ENCODE measurements around the gene FPR3. TPM values are rescaled to one million over a fixed set of nuclear protein-coding genes. Genes with fewer than 3 reads are reported as not detected.

FPR3 gene
- total and polyA plus RNA-seq, 9 of the 15 experiments (the other 6 are each of a cell fraction or from before 2014, with no cell fraction given) = 0.08 to 0.51 (median 0.22) TPM; not detected in 1

GRCh38 chr19:51761696-51762095, 33.3 kb upstream of the FPR3 start:
- POLR2A ChIA-PET = no interaction called here
- no peak overlapping the region for H2AFZ ChIP-seq (ENCODE audit: low read depth, low read length)
- no peak overlapping the region for H3K4me3 ChIP-seq
- intact Hi-C loops (cut with micrococcal nuclease) = no loop called here
- WGBS (ENCODE audit: insufficient coverage, low coverage, missing lambda C conversion rate) = 44% methylated on average over 7 of the region's 7 CpGs
- no peaks in the 10 kb centered on the region for H3K79me2 ChIP-seq (ENCODE audit: control insufficient read depth, insufficient read depth, low read length)
- TF ChIP-seq CHD2 (IDR thresholded peaks at IDR 0.05; ENCODE audit: low read depth, low read length) (no peak), BRCA1 (IDR thresholded peaks at IDR 0.05) (no peak), BRCA1 (CRISPR knock-in tag; IDR thresholded peaks at IDR 0.05) (no peak), PHF20 (IDR thresholded peaks at IDR 0.05; ENCODE audit: partially characterized antibody) (no peak), RBBP5 (IDR thresholded peaks at IDR 0.05; ENCODE audit: borderline replicate concordance, insufficient read depth, low read length, poor library complexity, severe bottlenecking) (no peak), CHD4 (IDR thresholded peaks at IDR 0.05; ENCODE audit: insufficient read depth, insufficient replicate concordance, low read depth, low read length, poor library complexity, severe bottlenecking) (no peak)
- no peak overlapping the region for H3K4me2 ChIP-seq (ENCODE audit: insufficient read depth, low read length)
- H3K4me1 ChIP-seq (replicated peaks in 1 of 2; ENCODE audit: control insufficient read depth in 2 of 2, insufficient read depth in 2 of 2, low read length in 2 of 2) = peaks cover 0 to 2% of the 10 kb centered on the region in 2 experiments; a peak in 2 of 5 replicates
- no peak overlapping the region for H3K9ac ChIP-seq (ENCODE audit: insufficient read depth in 1 of 2, low read depth in 2 of 2, low read length in 2 of 2)
- CTCF ChIA-PET (ENCODE audit: low intra/inter-chr PET ratio) = no interaction called here
- no TSS peak for BruUV-seq (replicated peaks)
- H3K27me3 ChIP-seq (ENCODE audit: control insufficient read depth in 2 of 2, insufficient read depth in 2 of 2, low read length in 2 of 2) = no peaks in the 10 kb centered on the region
- FAIRE-seq (no peak), DNase-seq (ENCODE audit: extremely low read depth in 1 of 4, low spot score in 3 of 4) (no peak), ATAC-seq (no peak)
- H3K9me3 ChIP-seq (replicated peaks; ENCODE audit: control insufficient read depth, insufficient read depth, low read depth, low read length) = no peaks in the 10 kb centered on the region
- no peaks in the 10 kb centered on the region for H3K36me3 ChIP-seq (ENCODE audit: control insufficient read depth, insufficient read depth, low read length)
- no peak overlapping the region for H3K27ac ChIP-seq (ENCODE audit: extremely low read depth, low read depth, low read length)
- H3K9me1 ChIP-seq (ENCODE audit: control insufficient read depth, insufficient read depth, low read length) = no peaks in the 10 kb centered on the region
- in situ Hi-C loops (cut with MboI) = no loop called here
- no peaks in the 10 kb centered on the region for H4K20me1 ChIP-seq (replicated peaks; ENCODE audit: control insufficient read depth, insufficient read depth, low read length)

DNA sequence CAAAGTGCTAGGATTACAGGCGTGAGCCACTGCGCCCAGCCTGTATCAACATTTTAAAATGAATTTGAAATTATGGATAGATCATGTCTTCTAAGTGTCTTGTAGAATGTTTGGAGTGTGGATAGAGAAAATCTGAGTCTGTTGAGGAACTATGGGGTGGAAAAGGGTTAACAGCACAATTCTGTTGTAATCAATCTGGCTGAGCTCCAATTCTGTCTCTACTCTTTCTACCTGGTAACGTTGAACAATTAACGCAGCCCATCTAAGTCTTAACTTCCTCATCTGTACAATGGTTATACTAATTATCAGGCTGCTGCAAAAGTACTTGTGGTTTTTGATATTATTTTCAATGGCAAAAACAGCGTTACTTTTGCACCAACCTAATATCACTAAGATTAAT, 29.9 kb upstream of the FPR3 start:
- H3K36me3 ChIP-seq (ENCODE audit: control insufficient read depth, insufficient read depth, low read length) = no peaks in the 10 kb centered on the region
- TF ChIP-seq ZC3H8 (IDR thresholded peaks at IDR 0.05) (no peak), NFYB (IDR thresholded peaks at IDR 0.05; ENCODE audit: extremely low read depth, insufficient read length) (no peak), RBM25 (IDR thresholded peaks at IDR 0.05; ENCODE audit: low read depth, low read length, severe bottlenecking) (peak; percentile 12), NFIC (IDR thresholded peaks at IDR 0.05) (peak; percentile 23; the same call in 1 of the 2 replicates), MIER1 (IDR thresholded peaks at IDR 0.05; ENCODE audit: low read depth) (no peak), ZBTB17 (CRISPR knock-in tag; IDR thresholded peaks at IDR 0.05) (no peak), SUPT5H (IDR thresholded peaks at IDR 0.05) (no peak), ZNF232 (CRISPR knock-in tag; IDR thresholded peaks at IDR 0.05) (no peak), ZNF57 (CRISPR knock-in tag; IDR thresholded peaks at IDR 0.05) (no peak), ZZZ3 (IDR thresholded peaks at IDR 0.05) (no peak)
- H3K4me3 ChIP-seq = no peak overlapping the region
- H3K9me1 ChIP-seq (ENCODE audit: control insufficient read depth, insufficient read depth, low read length) = no peaks in the 10 kb centered on the region
- no peak overlapping the region for H2AFZ ChIP-seq (ENCODE audit: low read depth, low read length)
- intact Hi-C loops (cut with micrococcal nuclease) (no loop called here), in situ Hi-C loops (cut with MboI) (no loop called here)
- H4K20me1 ChIP-seq (replicated peaks; ENCODE audit: control insufficient read depth, insufficient read depth, low read length) = no peaks in the 10 kb centered on the region
- H3K27ac ChIP-seq (ENCODE audit: extremely low read depth, low read depth, low read length) = no peak overlapping the region
- 37% methylated on average over 5 of the region's 5 CpGs for WGBS (ENCODE audit: insufficient coverage, low coverage, missing lambda C conversion rate)
- no peak for FAIRE-seq
- H3K27me3 ChIP-seq (ENCODE audit: control insufficient read depth in 2 of 2, insufficient read depth in 2 of 2, low read length in 2 of 2) = no peaks in the 10 kb centered on the region
- ATAC-seq = no peak
- no peaks in the 10 kb centered on the region for H3K9me3 ChIP-seq (replicated peaks; ENCODE audit: control insufficient read depth, insufficient read depth, low read depth, low read length)
- no peak overlapping the region for H3K4me2 ChIP-seq (ENCODE audit: insufficient read depth, low read length)
- no peak overlapping the region for H3K9ac ChIP-seq (ENCODE audit: insufficient read depth in 1 of 2, low read depth in 2 of 2, low read length in 2 of 2)
- no peak for DNase-seq (ENCODE audit: extremely low read depth in 1 of 4, low spot score in 3 of 4)
- BruUV-seq (replicated peaks) = no TSS peak
- ChIA-PET POLR2A (no interaction called here), CTCF (ENCODE audit: low intra/inter-chr PET ratio) (no interaction called here)
- H3K4me1 ChIP-seq (replicated peaks in 1 of 2; ENCODE audit: control insufficient read depth in 2 of 2, insufficient read depth in 2 of 2, low read length in 2 of 2) = peaks cover 0 to 11% of the 10 kb centered on the region in 2 experiments; a peak in 2 of 5 replicates
- H3K79me2 ChIP-seq (ENCODE audit: control insufficient read depth, insufficient read depth, low read length) = no peaks in the 10 kb centered on the region
